GM19467 (cell line): ENCODE data around the gene PRR32.
"Not testable (repeated sequence)": the region's sequence is repeated elsewhere in the genome, so short reads cannot be mapped to it uniquely, and the experiment has no call there.

Experiments used
- ATAC-seq: cut with Tn5 transposase; IDR thresholded peaks from one replicate; pipeline ENCODE4 v1.9.1; 2021; ENCODE audit warnings: mild to moderate bottlenecking, moderate library complexity; ENCODE audit not compliant: unreplicated experiment

Gene PRR32, protein sequence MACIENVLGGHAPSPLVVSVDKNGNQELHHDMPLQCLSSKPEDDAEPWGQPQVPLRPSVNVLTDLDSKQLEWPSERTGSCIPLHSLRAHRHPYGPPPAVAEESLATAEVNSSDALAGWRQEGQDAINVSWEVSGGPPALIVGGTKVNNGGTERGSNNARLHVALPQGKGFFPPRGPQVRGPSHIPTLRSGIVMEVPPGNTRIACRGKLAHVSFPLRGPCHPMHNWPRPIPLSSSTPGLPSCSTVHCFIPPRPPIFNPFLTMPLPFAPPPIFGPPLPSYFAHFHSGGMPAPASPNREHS

DNA sequence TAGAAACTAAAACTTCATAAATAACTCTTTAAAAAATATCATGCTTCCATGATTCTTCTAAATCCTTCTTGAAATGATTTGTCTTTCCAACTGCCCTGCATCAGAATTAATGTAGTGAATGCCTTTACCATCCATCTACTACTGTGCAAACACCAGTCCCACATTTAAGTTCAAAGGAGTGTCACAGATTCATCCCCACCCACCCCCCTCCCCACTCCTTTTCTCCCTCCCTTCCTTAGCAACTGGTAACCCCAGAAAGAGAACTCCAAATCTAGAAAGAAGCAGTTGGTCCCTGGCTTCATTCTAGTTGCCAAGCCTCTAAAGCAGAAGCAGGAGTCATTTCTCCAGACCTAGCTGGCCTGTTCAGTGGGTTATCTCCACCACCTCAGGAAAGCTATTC lies at the start of gene PRR32:
TSS of gene PRR32 (plus strand) at position 301 of the 400 bp plus-strand sequence. CDS start 115 bp downstream, outside the sequence.
- no peak for ATAC-seq

GRCh38 chrX:126770179-126770578 lies 49.4 kb upstream of the PRR32 start:
- no peak for ATAC-seq

DNA sequence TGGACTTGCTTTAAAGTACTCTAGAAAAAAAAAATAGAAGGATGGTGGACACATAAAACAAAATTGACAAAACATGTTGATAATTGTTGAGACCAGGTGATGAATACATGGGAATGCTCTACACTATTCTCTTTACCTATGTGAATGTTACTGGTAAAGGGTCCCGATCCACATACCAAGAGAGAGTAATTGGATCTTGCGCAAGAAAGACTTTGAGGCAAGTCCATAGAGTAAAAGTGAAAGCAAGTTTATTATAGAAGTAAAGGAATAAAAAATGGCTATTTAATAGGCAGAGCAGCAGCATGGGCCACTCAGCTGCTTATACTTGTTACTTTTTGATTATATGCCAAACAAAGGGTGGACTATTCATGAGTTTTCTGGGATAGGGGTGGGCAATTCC lies 34.0 kb upstream of the PRR32 start:
- no peak for ATAC-seq

- ATAC-seq: no peak
Measured at GRCh38 chrX:126799059-126799458, 20.5 kb upstream of the PRR32 start.

DNA sequence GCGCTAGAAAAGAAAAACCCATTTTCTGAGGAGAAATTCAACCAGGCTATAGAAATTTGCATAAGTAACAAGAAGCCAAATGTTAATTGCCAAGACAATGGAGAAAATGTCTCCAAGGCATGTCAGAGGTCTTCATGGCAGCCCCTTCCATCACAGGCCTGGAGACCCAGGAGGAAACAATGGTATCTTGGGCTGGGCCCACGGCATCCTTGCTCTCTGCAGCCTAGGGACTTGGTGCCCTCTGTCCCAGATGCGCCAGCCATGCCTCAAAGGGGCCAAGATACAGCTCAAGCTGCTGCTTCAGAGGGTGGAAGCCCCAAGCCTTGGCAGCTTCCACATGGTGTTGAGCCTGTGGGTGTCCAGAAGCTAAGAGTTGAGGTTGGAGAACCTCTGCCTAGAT lies 12.7 kb upstream of the PRR32 start:
- ATAC-seq: not testable (repeated sequence)

GRCh38 chrX:126815806-126816205 lies 3.7 kb upstream of the PRR32 start:
- no peak for ATAC-seq

GRCh38 chrX:126820700-126821420 lies 1.3 kb downstream of the PRR32 start:
- no peak for ATAC-seq

GRCh38 chrX:126824338-126825007 lies 4.9 kb downstream of the PRR32 start:
- no peak for ATAC-seq

- no peak for ATAC-seq
Measured at GRCh38 chrX:126825566-126826193, 6.2 kb downstream of the PRR32 start.

GRCh38 chrX:126836186-126836585 lies 16.7 kb downstream of the PRR32 start:
- ATAC-seq: no peak

DNA sequence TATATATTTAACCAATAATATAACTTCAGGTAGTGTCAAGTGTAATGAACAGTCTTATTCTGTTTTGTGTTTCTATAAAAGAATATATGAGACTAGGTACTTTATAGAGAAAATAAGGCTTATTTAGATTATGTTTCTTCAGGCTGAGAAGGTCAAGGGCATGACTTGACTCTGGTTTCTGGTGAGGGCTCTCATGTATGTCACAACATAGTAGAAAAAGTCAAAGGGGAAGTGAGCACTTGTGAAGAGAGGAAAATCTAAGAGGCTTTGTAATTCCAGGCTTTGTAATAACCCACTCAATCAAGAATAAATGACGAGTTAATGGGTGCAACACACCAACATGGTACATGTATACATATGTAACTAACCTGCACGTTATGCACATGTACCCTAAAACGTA lies 27.6 kb downstream of the PRR32 start:
- ATAC-seq: no peak

- ATAC-seq: no peak
Measured at GRCh38 chrX:126855839-126856524, 36.5 kb downstream of the PRR32 start.
